Thyroid gland (tissue), 4 donors: ENCODE measurements around the gene MX2.

Experiments
- CTCF ChIP-seq, 6 experiments: fragments of 200-600 bp in 3 of 6; fragments of 450-650 bp in 3 of 6; sonication (generic) in 3 of 6; IDR thresholded peaks; one replicate each; pipeline ENCODE4 v1.5.1; 2016 to 2019; ENCODE audit warnings: antibody characterized with exemption in 6 of 6, mild to moderate bottlenecking in 2 of 6, inconsistent platforms in 1 of 6, moderate library complexity in 1 of 6
- POLR2A ChIP-seq, 2 donors: fragments of 450-650 bp; IDR thresholded peaks; one replicate each; pipeline ENCODE4 v1.6.1; 2017; ENCODE audit warnings: antibody characterized with exemption in 2 of 2, mild to moderate bottlenecking in 2 of 2, moderate library complexity in 1 of 2

GRCh38 chr21:41368735-41369104 is 6.9 kb downstream of the MX2 start:
- TF ChIP-seq POLR2A (IDR thresholded peaks at IDR 0.05) (no peak), CTCF (IDR thresholded peaks at IDR 0.05) (no peak)
